Loucy (cell line): ENCODE data around the gene ZBTB32.

Source experiments
- H2AFZ ChIP-seq: fragments of 200-600 bp; sonication (generic); 2 replicates; pipeline ENCODE4 v1.6.0; 2016; ENCODE audit warnings: antibody characterized with exemption, mild to moderate bottlenecking, low read length, moderate library complexity
- H3F3A ChIP-seq: fragments of 200-600 bp; 2 replicates; pipeline ENCODE4 v1.6.0; 2016; ENCODE audit warnings: antibody characterized with exemption, low read depth, mild to moderate bottlenecking
- H3K27me3 ChIP-seq: fragments of 200-600 bp; sonication (generic); 2 replicates; pipeline ENCODE4 v1.6.1; 2014; ENCODE audit warnings: low read length, mild to moderate bottlenecking; ENCODE audit not compliant: insufficient read depth, poor library complexity, severe bottlenecking
- H3K36me3 ChIP-seq: fragments of 200-600 bp; sonication (generic); 2 replicates; pipeline ENCODE4 v1.6.1; 2016; ENCODE audit warnings: low read length; ENCODE audit not compliant: insufficient read depth
- H3K4me1 ChIP-seq: fragments of 200-600 bp; sonication (generic); 2 replicates; pipeline ENCODE4 v1.5.1; 2014; ENCODE audit warnings: low read length, mild to moderate bottlenecking; ENCODE audit not compliant: insufficient read depth, poor library complexity, severe bottlenecking
- H3K4me2 ChIP-seq: fragments of 200-600 bp; sonication (generic); 2 replicates; pipeline ENCODE4 v1.6.0; 2014; ENCODE audit warnings: antibody characterized with exemption, low read length, low read depth, mild to moderate bottlenecking; ENCODE audit not compliant: poor library complexity, severe bottlenecking
- H3K4me3 ChIP-seq: fragments of 200-600 bp; sonication (generic); 2 replicates; pipeline ENCODE4 v1.5.1; 2014; ENCODE audit warnings: low read length, mild to moderate bottlenecking, mixed read lengths; ENCODE audit not compliant: poor library complexity, severe bottlenecking
- H3K79me2 ChIP-seq: fragments of 200-600 bp; sonication (generic); 2 replicates; pipeline ENCODE4 v1.6.1; 2014; ENCODE audit warnings: low read length; ENCODE audit not compliant: insufficient read depth
- H3K9ac ChIP-seq: fragments of 200-600 bp; sonication (generic); 2 replicates; pipeline ENCODE4 v1.6.0; 2014; ENCODE audit warnings: mild to moderate bottlenecking, low read depth, low read length, moderate library complexity; ENCODE audit not compliant: poor library complexity, severe bottlenecking
- H3K9me2 ChIP-seq: fragments of 200-600 bp; sonication (generic); replicated peaks from 2 replicates; pipeline ENCODE4 v1.6.1; 2016; ENCODE audit warnings: low read depth, low read length, mixed read lengths
- H3K9me3 ChIP-seq: fragments of 200-600 bp; sonication (generic); 2 replicates; pipeline ENCODE4 v1.6.1; 2014; ENCODE audit warnings: mild to moderate bottlenecking, antibody characterized with exemption, low read length, low read depth; ENCODE audit not compliant: insufficient read depth
- H4K20me1 ChIP-seq: fragments of 200-600 bp; sonication (generic); 2 replicates; pipeline ENCODE4 v1.6.0; 2014; ENCODE audit warnings: antibody characterized with exemption, low read length, mild to moderate bottlenecking; ENCODE audit not compliant: insufficient read depth, poor library complexity, severe bottlenecking
- EZH2phosphoT487 ChIP-seq: fragments of 200-600 bp; IDR thresholded peaks from 2 replicates; pipeline ENCODE4 v1.6.1; 2018; ENCODE audit warnings: antibody characterized with exemption, mild to moderate bottlenecking, moderate library complexity, borderline replicate concordance
- TF ChIP-seq, protein P1 (sequence below): fragments of 200-600 bp; sonication (generic); conservative IDR thresholded peaks from 2 replicates; pipeline ENCODE4 v1.5.1; 2014; ENCODE audit warnings: mild to moderate bottlenecking, antibody characterized with exemption, low read length

ZBTB32 gene

DNA sequence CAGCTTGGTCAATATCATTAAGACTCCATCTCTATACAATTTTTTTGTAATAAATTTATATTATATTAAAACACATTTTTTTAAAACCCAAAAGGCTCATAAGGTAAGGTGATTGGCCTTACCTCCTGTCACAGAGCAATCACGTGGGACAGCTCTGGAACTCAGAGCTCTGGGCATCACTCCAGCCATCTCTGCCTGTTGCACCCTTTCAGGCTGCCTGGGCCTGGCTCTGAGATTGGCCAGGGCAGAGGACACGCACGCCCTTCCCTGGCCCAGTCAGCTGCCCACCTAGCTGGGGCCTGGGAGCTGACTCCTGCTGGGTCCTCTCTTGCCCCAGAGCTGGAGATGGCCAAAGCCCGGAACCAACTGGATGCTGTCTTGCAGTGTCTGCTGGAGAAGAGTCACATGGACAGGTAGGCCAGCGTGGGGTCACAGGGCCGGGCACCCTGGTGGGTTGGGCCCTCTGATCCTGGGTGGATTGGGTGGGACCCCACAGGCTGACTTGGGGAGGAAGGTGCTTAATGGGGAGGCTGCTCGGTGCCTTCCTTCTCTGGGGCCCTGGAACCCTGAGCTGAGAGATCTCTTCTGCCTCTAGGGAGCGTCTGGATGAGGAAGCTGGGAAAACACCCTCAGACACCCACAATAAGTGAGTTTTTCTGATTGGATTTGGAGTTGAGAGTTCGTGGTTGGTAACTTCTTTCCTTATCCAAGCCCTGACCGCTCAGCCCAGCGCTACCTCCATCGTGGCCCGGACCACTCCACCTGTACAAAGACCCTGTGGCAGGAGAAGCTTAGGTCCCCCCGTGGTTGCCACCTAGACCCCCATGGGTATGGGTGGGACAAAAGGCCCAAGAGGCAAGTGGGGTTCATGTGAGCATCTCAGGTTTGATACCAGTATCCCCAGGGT lies 47.7 kb downstream of the ZBTB32 start:
- no peaks in the 10 kb centered on the region for H3K9me3 ChIP-seq
- no peak overlapping the region for H3K4me2 ChIP-seq
- peaks cover 13% of the 10 kb centered on the region; the same call in 1 of the 2 replicates for H3K79me2 ChIP-seq
- no peaks in the 10 kb centered on the region; the same call in 1 of the 2 replicates for H3K36me3 ChIP-seq
- H3K4me1 ChIP-seq: peaks cover 15% of the 10 kb centered on the region
- H3K9ac ChIP-seq: no peak overlapping the region
- H3K27me3 ChIP-seq: no peaks in the 10 kb centered on the region
- H3F3A ChIP-seq: no peaks in the 10 kb centered on the region
- no peak overlapping the region for H2AFZ ChIP-seq
- no peaks in the 10 kb centered on the region for H3K9me2 ChIP-seq
- no peak overlapping the region for H3K4me3 ChIP-seq
- no peaks in the 10 kb centered on the region for H4K20me1 ChIP-seq
- no peak for TF ChIP-seq EZH2phosphoT487
- TF ChIP-seq, protein P1, sequence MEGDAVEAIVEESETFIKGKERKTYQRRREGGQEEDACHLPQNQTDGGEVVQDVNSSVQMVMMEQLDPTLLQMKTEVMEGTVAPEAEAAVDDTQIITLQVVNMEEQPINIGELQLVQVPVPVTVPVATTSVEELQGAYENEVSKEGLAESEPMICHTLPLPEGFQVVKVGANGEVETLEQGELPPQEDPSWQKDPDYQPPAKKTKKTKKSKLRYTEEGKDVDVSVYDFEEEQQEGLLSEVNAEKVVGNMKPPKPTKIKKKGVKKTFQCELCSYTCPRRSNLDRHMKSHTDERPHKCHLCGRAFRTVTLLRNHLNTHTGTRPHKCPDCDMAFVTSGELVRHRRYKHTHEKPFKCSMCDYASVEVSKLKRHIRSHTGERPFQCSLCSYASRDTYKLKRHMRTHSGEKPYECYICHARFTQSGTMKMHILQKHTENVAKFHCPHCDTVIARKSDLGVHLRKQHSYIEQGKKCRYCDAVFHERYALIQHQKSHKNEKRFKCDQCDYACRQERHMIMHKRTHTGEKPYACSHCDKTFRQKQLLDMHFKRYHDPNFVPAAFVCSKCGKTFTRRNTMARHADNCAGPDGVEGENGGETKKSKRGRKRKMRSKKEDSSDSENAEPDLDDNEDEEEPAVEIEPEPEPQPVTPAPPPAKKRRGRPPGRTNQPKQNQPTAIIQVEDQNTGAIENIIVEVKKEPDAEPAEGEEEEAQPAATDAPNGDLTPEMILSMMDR: no peak

DNA sequence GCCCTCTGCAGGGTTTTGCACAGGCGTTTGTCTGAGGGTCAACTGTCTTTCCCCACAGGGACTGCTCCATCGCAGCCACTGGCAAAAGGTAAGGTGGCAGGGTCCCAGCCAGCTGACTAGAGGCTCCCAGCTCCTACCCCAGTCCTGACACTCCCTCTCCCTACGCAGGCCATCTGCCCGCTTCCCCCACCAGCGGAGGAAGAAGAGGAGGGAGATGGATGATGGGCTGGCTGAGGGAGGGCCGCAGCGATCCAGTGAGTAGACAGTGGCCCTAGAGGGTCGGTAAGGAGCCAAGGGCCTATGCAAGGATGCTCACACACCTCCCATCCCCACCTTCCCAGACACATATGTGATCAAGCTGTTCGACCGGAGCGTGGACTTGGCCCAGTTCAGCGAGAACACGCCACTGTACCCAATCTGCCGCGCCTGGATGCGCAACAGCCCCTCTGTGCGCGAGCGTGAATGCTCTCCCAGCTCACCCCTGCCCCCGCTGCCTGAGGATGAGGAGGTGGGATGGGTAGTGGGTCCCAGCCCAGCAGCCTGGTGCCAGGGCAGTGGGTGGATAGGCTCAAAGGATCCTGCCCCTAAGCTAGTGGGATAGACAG lies 48.5 kb downstream of the ZBTB32 start:
- Histone ChIP-seq H4K20me1 (no peaks in the 10 kb centered on the region), H3K36me3 (no peaks in the 10 kb centered on the region; the same call in 1 of the 2 replicates), H3K79me2 (peaks cover 13% of the 10 kb centered on the region; the same call in 1 of the 2 replicates), H3F3A (no peaks in the 10 kb centered on the region), H3K27me3 (no peaks in the 10 kb centered on the region), H2AFZ (no peak overlapping the region), H3K4me3 (no peak overlapping the region), H3K9me3 (no peaks in the 10 kb centered on the region), H3K4me1 (peaks cover 17% of the 10 kb centered on the region), H3K4me2 (no peak overlapping the region), H3K9me2 (no peaks in the 10 kb centered on the region), H3K9ac (no peak overlapping the region)
- TF ChIP-seq, protein P1: no peak
- TF ChIP-seq EZH2phosphoT487: no peak

DNA sequence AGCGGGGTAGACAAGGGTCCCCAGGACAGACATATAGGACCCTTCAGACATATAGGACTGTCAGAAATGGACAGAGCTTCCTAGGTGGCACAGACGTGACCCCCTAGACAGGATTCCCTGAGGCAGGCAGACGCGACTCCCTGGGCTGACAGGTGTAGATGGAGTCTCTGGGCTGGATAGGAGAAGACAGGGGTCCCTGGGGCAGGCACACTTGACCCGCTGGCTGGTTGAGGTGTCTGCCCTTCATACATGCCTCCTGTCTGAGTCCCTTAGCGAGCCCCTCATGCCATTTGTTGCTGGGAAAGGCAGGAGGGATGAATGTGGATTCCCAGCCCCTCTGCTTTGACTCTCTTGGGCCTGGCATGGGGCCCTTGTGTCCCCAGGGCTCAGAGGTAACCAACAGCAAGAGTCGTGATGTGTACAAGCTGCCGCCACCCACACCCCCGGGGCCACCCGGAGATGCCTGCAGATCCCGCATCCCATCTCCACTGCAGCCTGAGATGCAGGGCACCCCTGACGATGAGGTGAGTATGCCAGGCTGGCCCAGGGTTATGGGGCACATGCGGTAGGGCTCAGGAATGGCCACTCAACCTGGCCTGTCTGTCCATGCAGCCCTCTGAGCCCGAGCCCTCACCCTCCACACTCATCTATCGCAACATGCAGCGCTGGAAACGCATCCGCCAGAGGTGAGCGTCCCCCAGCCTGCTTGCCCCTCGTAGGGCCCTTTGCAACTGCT lies 49.4 kb downstream of the ZBTB32 start:
- H3K4me3 ChIP-seq: no peak overlapping the region
- no peaks in the 10 kb centered on the region; the same call in 1 of the 2 replicates for H3K36me3 ChIP-seq
- no peak overlapping the region for H2AFZ ChIP-seq
- peaks cover 15% of the 10 kb centered on the region for H3K4me1 ChIP-seq
- no peaks in the 10 kb centered on the region for H3F3A ChIP-seq
- no peak overlapping the region for H3K4me2 ChIP-seq
- no peaks in the 10 kb centered on the region for H3K9me2 ChIP-seq
- no peaks in the 10 kb centered on the region for H3K9me3 ChIP-seq
- no peaks in the 10 kb centered on the region for H4K20me1 ChIP-seq
- TF ChIP-seq EZH2phosphoT487: no peak
- TF ChIP-seq, protein P1: no peak
- H3K27me3 ChIP-seq: no peaks in the 10 kb centered on the region
- H3K79me2 ChIP-seq: peaks cover 11% of the 10 kb centered on the region; the same call in 1 of the 2 replicates
- no peak overlapping the region for H3K9ac ChIP-seq
